ENCODE results near the gene KRTAP10-4. TPM values are rescaled to one million over a fixed set of nuclear protein-coding genes. Genes with fewer than 3 reads are reported as not detected.
"Not testable (repeated sequence)": the region's sequence is repeated elsewhere in the genome, so short reads cannot be mapped to it uniquely, and the experiment has no call there.

Gene KRTAP10-4
- total and polyA plus RNA-seq, 4 donors = not detected

DNA sequence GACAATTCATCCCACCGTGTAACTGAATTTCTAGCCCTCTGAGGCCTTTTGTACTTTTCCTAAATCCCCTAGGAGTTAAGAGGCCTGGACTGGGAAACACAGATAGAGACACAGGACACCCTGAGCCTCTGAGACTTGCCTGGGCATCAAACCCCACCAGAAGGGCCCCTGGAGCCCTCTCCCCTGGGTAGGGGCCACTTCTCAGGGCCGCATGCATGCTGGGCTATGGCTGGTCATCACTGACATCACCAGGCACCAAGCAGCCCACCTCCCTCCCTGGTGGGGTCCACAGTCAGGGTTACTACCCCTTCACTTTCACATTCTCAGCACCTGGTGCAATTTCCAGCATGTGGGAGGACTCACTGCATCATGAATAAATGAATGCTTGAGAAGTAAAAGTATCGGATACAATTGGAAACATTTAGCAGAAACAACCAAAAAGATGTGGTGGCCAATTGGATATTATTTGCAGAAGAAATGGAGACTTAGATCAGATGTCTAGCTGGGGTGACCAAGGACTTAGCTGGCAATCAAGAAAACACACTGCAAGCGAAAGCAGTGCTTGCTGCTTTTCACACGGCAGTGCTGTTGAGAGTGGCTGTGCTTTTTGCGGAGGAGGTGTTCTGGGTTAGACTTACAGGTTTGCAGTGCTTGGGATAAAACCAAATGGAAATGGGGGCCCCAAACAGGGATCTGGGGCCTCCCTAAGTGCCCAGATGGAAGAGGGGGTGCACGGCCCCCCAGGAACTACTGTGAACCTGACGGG, 25.9 kb downstream of the KRTAP10-4 start:
- H3K9me3 ChIP-seq (ENCODE audit: control insufficient read depth in 4 of 4, low read length in 3 of 4) = peaks cover 0 to 6% (median 4%) of the 10 kb centered on the region in 4 donors
- no peak overlapping the region for H3K4me3 ChIP-seq (ENCODE audit: low read depth in 1 of 3, low read length in 3 of 3)
- 85% methylated on average over 8 of the region's 8 CpGs for WGBS
- H3K36me3 ChIP-seq (ENCODE audit: control insufficient read depth in 4 of 4, insufficient read depth in 3 of 4, low read depth in 1 of 4, low read length in 3 of 4) = no peaks in the 10 kb centered on the region
- no peak overlapping the region for H3K9ac ChIP-seq (ENCODE audit: low read depth in 1 of 2, low read length in 2 of 2)
- H3K27me3 ChIP-seq (ENCODE audit: control insufficient read depth in 4 of 4, insufficient read depth in 4 of 4, low read length in 3 of 4) = no peaks in the 10 kb centered on the region
- H3K4me1 ChIP-seq (ENCODE audit: control insufficient read depth in 4 of 4, insufficient read depth in 4 of 4, low read length in 3 of 4) = no peaks in the 10 kb centered on the region
- TF ChIP-seq, protein P1, sequence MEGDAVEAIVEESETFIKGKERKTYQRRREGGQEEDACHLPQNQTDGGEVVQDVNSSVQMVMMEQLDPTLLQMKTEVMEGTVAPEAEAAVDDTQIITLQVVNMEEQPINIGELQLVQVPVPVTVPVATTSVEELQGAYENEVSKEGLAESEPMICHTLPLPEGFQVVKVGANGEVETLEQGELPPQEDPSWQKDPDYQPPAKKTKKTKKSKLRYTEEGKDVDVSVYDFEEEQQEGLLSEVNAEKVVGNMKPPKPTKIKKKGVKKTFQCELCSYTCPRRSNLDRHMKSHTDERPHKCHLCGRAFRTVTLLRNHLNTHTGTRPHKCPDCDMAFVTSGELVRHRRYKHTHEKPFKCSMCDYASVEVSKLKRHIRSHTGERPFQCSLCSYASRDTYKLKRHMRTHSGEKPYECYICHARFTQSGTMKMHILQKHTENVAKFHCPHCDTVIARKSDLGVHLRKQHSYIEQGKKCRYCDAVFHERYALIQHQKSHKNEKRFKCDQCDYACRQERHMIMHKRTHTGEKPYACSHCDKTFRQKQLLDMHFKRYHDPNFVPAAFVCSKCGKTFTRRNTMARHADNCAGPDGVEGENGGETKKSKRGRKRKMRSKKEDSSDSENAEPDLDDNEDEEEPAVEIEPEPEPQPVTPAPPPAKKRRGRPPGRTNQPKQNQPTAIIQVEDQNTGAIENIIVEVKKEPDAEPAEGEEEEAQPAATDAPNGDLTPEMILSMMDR (IDR thresholded peaks at IDR 0.05; ENCODE audit: low read depth, low read length, missing input control) = no peak
- TF ChIP-seq SP1 (IDR thresholded peaks at IDR 0.05) (no peak), TAF1 (conservative IDR thresholded peaks at IDR 0.05) (no peak), RAD21 (IDR thresholded peaks at IDR 0.05) (no peak), NR2F2 (IDR thresholded peaks at IDR 0.05) (no peak), HNF4A (conservative IDR thresholded peaks at IDR 0.05) (no peak), FOXA1 (IDR thresholded peaks at IDR 0.05) (no peak), YY1 (IDR thresholded peaks at IDR 0.05) (no peak), EGR1 (IDR thresholded peaks at IDR 0.05; ENCODE audit: low read depth in 2 of 2) (no peak), RXRA (IDR thresholded peaks at IDR 0.05) (no peak)
- TF ChIP-seq, protein P2, sequence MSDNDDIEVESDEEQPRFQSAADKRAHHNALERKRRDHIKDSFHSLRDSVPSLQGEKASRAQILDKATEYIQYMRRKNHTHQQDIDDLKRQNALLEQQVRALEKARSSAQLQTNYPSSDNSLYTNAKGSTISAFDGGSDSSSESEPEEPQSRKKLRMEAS (IDR thresholded peaks at IDR 0.05) = no peak
- TF ChIP-seq, protein P3, sequence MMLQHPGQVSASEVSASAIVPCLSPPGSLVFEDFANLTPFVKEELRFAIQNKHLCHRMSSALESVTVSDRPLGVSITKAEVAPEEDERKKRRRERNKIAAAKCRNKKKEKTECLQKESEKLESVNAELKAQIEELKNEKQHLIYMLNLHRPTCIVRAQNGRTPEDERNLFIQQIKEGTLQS (IDR thresholded peaks at IDR 0.05) = no peak
- TF ChIP-seq, protein P4, sequence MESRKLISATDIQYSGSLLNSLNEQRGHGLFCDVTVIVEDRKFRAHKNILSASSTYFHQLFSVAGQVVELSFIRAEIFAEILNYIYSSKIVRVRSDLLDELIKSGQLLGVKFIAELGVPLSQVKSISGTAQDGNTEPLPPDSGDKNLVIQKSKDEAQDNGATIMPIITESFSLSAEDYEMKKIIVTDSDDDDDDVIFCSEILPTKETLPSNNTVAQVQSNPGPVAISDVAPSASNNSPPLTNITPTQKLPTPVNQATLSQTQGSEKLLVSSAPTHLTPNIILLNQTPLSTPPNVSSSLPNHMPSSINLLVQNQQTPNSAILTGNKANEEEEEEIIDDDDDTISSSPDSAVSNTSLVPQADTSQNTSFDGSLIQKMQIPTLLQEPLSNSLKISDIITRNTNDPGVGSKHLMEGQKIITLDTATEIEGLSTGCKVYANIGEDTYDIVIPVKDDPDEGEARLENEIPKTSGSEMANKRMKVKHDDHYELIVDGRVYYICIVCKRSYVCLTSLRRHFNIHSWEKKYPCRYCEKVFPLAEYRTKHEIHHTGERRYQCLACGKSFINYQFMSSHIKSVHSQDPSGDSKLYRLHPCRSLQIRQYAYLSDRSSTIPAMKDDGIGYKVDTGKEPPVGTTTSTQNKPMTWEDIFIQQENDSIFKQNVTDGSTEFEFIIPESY (IDR thresholded peaks at IDR 0.05) = no peak
- no peak for DNase-seq (ENCODE audit: low spot score)
- H3K27ac ChIP-seq (ENCODE audit: low read depth in 1 of 2, low read length in 2 of 2) = no peak overlapping the region

DNA sequence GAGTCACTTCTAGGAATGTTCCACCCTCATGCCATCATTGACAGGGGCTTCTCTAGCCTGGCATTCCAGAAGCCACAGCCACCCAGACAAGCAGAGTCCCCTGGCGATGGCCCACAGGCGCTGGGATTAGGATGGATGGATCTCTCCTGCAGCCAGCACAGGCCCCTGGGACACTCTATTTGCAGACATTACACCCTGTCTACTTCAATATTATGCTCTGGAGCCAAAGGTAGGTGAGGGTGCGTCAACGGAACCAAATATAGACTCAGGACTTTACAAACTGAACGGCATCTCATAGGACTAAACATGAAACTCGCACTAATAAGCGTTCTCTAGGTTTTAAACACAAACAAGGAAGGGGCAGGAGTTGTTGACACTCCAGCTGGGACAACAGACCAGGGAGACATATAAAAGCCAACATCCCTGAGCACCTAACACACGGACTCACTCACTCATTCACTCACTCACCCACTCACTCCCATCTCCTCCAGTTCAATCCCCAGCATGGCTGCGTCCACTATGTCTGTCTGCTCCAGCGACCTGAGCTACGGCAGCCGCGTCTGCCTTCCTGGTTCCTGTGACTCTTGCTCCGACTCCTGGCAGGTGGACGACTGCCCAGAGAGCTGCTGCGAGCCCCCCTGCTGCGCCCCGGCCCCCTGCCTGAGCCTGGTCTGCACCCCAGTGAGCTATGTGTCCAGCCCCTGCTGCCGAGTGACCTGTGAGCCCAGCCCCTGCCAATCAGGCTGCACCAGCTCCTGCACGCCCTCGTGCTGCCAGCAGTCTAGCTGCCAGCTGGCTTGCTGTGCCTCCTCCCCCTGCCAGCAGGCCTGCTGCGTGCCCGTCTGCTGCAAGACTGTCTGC, 26.8 kb downstream of the KRTAP10-4 start, which contains the start of gene KRTAP10-7:
TSS of gene KRTAP10-7 (plus strand) at position 480 of the 861 bp plus-strand sequence. CDS start at position 505, 25 bp downstream.
- not testable (repeated sequence) for H3K9ac ChIP-seq (ENCODE audit: low read depth in 1 of 2, low read length in 2 of 2); H3K4me1 ChIP-seq (ENCODE audit: control insufficient read depth in 4 of 4, insufficient read depth in 4 of 4, low read length in 3 of 4); H3K4me3 ChIP-seq (ENCODE audit: low read depth in 1 of 3, low read length in 3 of 3); H3K36me3 ChIP-seq (ENCODE audit: control insufficient read depth in 4 of 4, insufficient read depth in 3 of 4, low read depth in 1 of 4, low read length in 3 of 4); H3K9me3 ChIP-seq (ENCODE audit: control insufficient read depth in 4 of 4, low read length in 3 of 4); H3K27me3 ChIP-seq (ENCODE audit: control insufficient read depth in 4 of 4, insufficient read depth in 4 of 4, low read length in 3 of 4); H3K27ac ChIP-seq (ENCODE audit: low read depth in 1 of 2, low read length in 2 of 2)
- 66% methylated on average over 23 of the region's 23 CpGs for WGBS
- DNase-seq (ENCODE audit: low spot score) = peak; percentile 4

DNA sequence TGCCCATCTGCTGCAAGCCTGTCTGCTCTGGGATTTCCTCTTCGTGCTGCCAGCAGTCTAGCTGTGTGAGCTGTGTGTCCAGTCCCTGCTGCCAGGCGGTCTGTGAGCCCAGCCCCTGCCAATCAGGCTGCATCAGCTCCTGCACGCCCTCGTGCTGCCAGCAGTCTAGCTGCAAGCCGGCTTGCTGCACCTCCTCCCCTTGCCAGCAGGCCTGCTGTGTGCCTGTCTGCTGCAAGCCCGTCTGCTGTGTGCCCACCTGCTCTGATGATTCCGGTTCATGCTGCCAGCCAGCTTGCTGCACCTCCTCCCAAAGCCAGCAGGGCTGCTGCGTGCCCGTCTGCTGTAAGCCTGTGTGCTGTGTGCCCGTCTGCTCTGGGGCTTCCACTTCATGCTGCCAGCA, 27.6 kb downstream of the KRTAP10-4 start:
- not testable (repeated sequence) for H3K9me3 ChIP-seq (ENCODE audit: control insufficient read depth in 4 of 4, low read length in 3 of 4); H3K27me3 ChIP-seq (ENCODE audit: control insufficient read depth in 4 of 4, insufficient read depth in 4 of 4, low read length in 3 of 4); H3K4me3 ChIP-seq (ENCODE audit: low read depth in 1 of 3, low read length in 3 of 3); H3K36me3 ChIP-seq (ENCODE audit: control insufficient read depth in 4 of 4, insufficient read depth in 3 of 4, low read depth in 1 of 4, low read length in 3 of 4); H3K4me1 ChIP-seq (ENCODE audit: control insufficient read depth in 4 of 4, insufficient read depth in 4 of 4, low read length in 3 of 4); H3K9ac ChIP-seq (ENCODE audit: low read depth in 1 of 2, low read length in 2 of 2); H3K27ac ChIP-seq (ENCODE audit: low read depth in 1 of 2, low read length in 2 of 2)
- WGBS = 72% methylated on average over 10 of the region's 10 CpGs
- peak; percentile 6 for DNase-seq (ENCODE audit: low spot score)
